Inferior parietal cortex (tissue), 1 donor: Measurements from ENCODE around the gene VCL.
"Not testable (repeated sequence)": the region's sequence is repeated elsewhere in the genome, so short reads cannot be mapped to it uniquely, and the experiment has no call there.

Experiments used
- DNase-seq: peaks from one replicate; pipeline ENCODE4 v3.0.0-alpha.2; 2016; ENCODE audit errors: extremely low spot score

Gene VCL

GRCh38 chr10:74000892-74001669 lies 3.2 kb downstream of the VCL start:
- no peak for DNase-seq

GRCh38 chr10:74006269-74006668 lies 8.4 kb downstream of the VCL start:
- no peak for DNase-seq

- peak; percentile 9 for DNase-seq
These were observed 10.4 kb downstream of the VCL start for GRCh38 chr10:74008212-74008731.

- DNase-seq, result no peak
These were observed 13.1 kb downstream of the VCL start for GRCh38 chr10:74011017-74011416.

GRCh38 chr10:74011770-74012169 lies 13.9 kb downstream of the VCL start:
- DNase-seq, result no peak

GRCh38 chr10:74012480-74012879 lies 14.6 kb downstream of the VCL start:
- no peak for DNase-seq

- DNase-seq, result no peak
These were observed 15.1 kb downstream of the VCL start for GRCh38 chr10:74013004-74013403.

- DNase-seq, result not testable (repeated sequence)
These were observed 16.7 kb downstream of the VCL start for GRCh38 chr10:74014574-74014973.

GRCh38 chr10:74018241-74018640 lies 20.3 kb downstream of the VCL start:
- DNase-seq, result no peak

- DNase-seq, result no peak
These were observed 23.5 kb downstream of the VCL start for GRCh38 chr10:74021248-74022055.

GRCh38 chr10:74022926-74023629 lies 25.2 kb downstream of the VCL start:
- DNase-seq, result no peak

- no peak for DNase-seq
These were observed 26.7 kb downstream of the VCL start for GRCh38 chr10:74024600-74024999.

- DNase-seq, result no peak
These were observed 27.6 kb downstream of the VCL start for GRCh38 chr10:74025380-74025978.

GRCh38 chr10:74026428-74027015 lies 28.6 kb downstream of the VCL start:
- no peak for DNase-seq

- no peak for DNase-seq
These were observed 29.8 kb downstream of the VCL start for GRCh38 chr10:74027702-74028101.

GRCh38 chr10:74029943-74030342 lies 32.0 kb downstream of the VCL start:
- DNase-seq, result no peak

GRCh38 chr10:74032208-74032607 lies 34.3 kb downstream of the VCL start:
- DNase-seq, result not testable (repeated sequence)

- DNase-seq, result no peak
These were observed 35.2 kb downstream of the VCL start for GRCh38 chr10:74032900-74033655.

GRCh38 chr10:74033702-74034101 lies 35.8 kb downstream of the VCL start:
- DNase-seq, result no peak

GRCh38 chr10:74034301-74034700 lies 36.4 kb downstream of the VCL start:
- DNase-seq, result no peak

GRCh38 chr10:74035303-74035702 lies 37.4 kb downstream of the VCL start:
- no peak for DNase-seq
